H1 (cell line): Measurements from ENCODE around the gene PRXL2B. TPM values are rescaled to one million over a fixed set of nuclear protein-coding genes. Genes with fewer than 3 reads are reported as not detected.

Experiments used
- CTCF ChIA-PET: fragments of 300-600 bp; sonication (Branson Sonifier 250); formaldehyde crosslinking; loops from one replicate; lab custom pipeline; 2021; ENCODE audit not compliant: partially characterized antibody; lab: Charles Lee
- POLR2A ChIA-PET: fragments of 300-600 bp; sonication (Branson Sonifier 250); formaldehyde crosslinking; loops from one replicate; lab custom pipeline; 2021; ENCODE audit warnings: inconsistent platforms; ENCODE audit not compliant: partially characterized antibody; lab: Charles Lee
- DNase-seq, 2 experiments: peaks; one replicate each; pipeline versions ENCODE4 v3.0.0 to v3.0.0-alpha.2; 2010 to 2022; ENCODE audit warnings: low spot score in 2 of 2, low read depth in 1 of 2, mixed read lengths in 1 of 2
- FAIRE-seq: peaks from 2 replicates; lab custom pipeline; 2011; peaks lifted over from hg19 to GRCh38; lab: Jason Lieb, UNC
- H2AFZ ChIP-seq: 2 replicates; pipeline ENCODE4 v1.8.1; 2012; ENCODE audit warnings: low read length, inconsistent platforms
- H2AK5ac ChIP-seq: 2 replicates; pipeline ENCODE4 v1.6.1; 2013; ENCODE audit warnings: low read depth, low read length
- H2BK120ac ChIP-seq: replicated peaks from 2 replicates; pipeline ENCODE3; 2013; ENCODE audit warnings: low read depth, low read length, inconsistent platforms
- H2BK12ac ChIP-seq: 2 replicates; pipeline ENCODE4 v1.6.1; 2013; ENCODE audit warnings: low read depth, low read length
- H2BK15ac ChIP-seq: 2 replicates; pipeline ENCODE4 v1.6.1; 2013; ENCODE audit warnings: low read length
- H2BK20ac ChIP-seq: 2 replicates; pipeline ENCODE4 v1.6.1; 2013; ENCODE audit warnings: low read length
- H2BK5ac ChIP-seq: 2 replicates; pipeline ENCODE4 v1.6.1; 2013; ENCODE audit warnings: low read depth, low read length
- H3K14ac ChIP-seq: 2 replicates; pipeline ENCODE4 v1.6.1; 2013; ENCODE audit warnings: inconsistent platforms; ENCODE audit not compliant: insufficient read length
- H3K18ac ChIP-seq: 2 replicates; pipeline ENCODE4 v1.6.1; 2013; ENCODE audit warnings: low read length; ENCODE audit errors: extremely low read depth
- H3K23ac ChIP-seq: 2 replicates; pipeline ENCODE4 v1.6.1; 2013; ENCODE audit warnings: inconsistent platforms; ENCODE audit not compliant: insufficient read length
- H3K23me2 ChIP-seq: 2 replicates; pipeline ENCODE4 v1.6.1; 2013; ENCODE audit warnings: low read depth, low read length
- H3K27ac ChIP-seq: 2 replicates; pipeline ENCODE4 v1.6.1; 2011; ENCODE audit warnings: low read depth, low read length, inconsistent platforms
- H3K27me3 ChIP-seq, 4 experiments: replicated peaks in 1 of 4; 1 replicate in 1 of 4; 2 replicates in 3 of 4; pipeline versions ENCODE4 v1.6.1 to v1.8.1; 2011 to 2013; ENCODE audit warnings: low read length in 3 of 4, mild to moderate bottlenecking in 3 of 4, inconsistent platforms in 2 of 4, mixed read lengths in 2 of 4, moderate library complexity in 1 of 4; ENCODE audit not compliant: control insufficient read depth in 3 of 4, insufficient read depth in 3 of 4; ENCODE audit errors: extremely low read depth in 1 of 4
- H3K36me3 ChIP-seq, 4 experiments: 2 replicates each; pipeline versions ENCODE4 v1.6.1 to v1.8.1; 2011 to 2013; ENCODE audit warnings: mild to moderate bottlenecking in 4 of 4, low read length in 3 of 4, moderate library complexity in 2 of 4, control low read depth in 1 of 4, inconsistent platforms in 1 of 4; ENCODE audit not compliant: insufficient read depth in 4 of 4, control insufficient read depth in 2 of 4
- H3K4ac ChIP-seq: replicated peaks from 2 replicates; pipeline ENCODE3; 2013; ENCODE audit warnings: low read length, low read depth, mixed read lengths, inconsistent platforms; ENCODE audit not compliant: insufficient read length
- H3K4me1 ChIP-seq, 4 experiments: replicated peaks in 1 of 4; 1 replicate in 1 of 4; 2 replicates in 3 of 4; pipeline versions ENCODE4 v1.6.1 to v1.8.1; 2011 to 2013; ENCODE audit warnings: low read length in 3 of 4, inconsistent platforms in 2 of 4, mixed read lengths in 1 of 4; ENCODE audit not compliant: insufficient read depth in 4 of 4, control insufficient read depth in 3 of 4
- H3K4me2 ChIP-seq, 2 experiments: 2 replicates each; pipeline versions ENCODE4 v1.6.1 to v1.8.1; 2011 to 2013; ENCODE audit warnings: low read depth in 2 of 2, low read length in 2 of 2, control low read depth in 1 of 2, inconsistent platforms in 1 of 2, mild to moderate bottlenecking in 1 of 2; ENCODE audit not compliant: insufficient read depth in 1 of 2
- H3K4me3 ChIP-seq, 4 experiments: fragments of 200-600, 300-600 bp in 1 of 4; sonication (generic), shearing (Covaris generic), sonication (Bioruptor Twin) in 1 of 4; 2 replicates each; pipeline versions ENCODE4 v1.5.1 to v1.8.1; 2011 to 2016; ENCODE audit warnings: low read length in 4 of 4, low read depth in 3 of 4, control low read depth in 2 of 4, inconsistent platforms in 2 of 4, mild to moderate bottlenecking in 2 of 4, mixed read lengths in 1 of 4, moderate library complexity in 1 of 4; ENCODE audit not compliant: insufficient read depth in 2 of 4; ENCODE audit errors: extremely low read depth in 1 of 4
- H3K56ac ChIP-seq: replicated peaks from 2 replicates; pipeline ENCODE3; 2013; ENCODE audit warnings: low read depth, mild to moderate bottlenecking, mixed read lengths, low read length, inconsistent platforms; ENCODE audit not compliant: insufficient read length
- H3K79me1 ChIP-seq: 2 replicates; pipeline ENCODE4 v1.6.1; 2013; ENCODE audit warnings: low read depth, low read length, control low read depth
- H3K79me2 ChIP-seq, 2 experiments: 2 replicates each; pipeline versions ENCODE4 v1.6.1 to v1.8.1; 2012 to 2013; ENCODE audit warnings: low read length in 2 of 2, mild to moderate bottlenecking in 2 of 2, inconsistent platforms in 1 of 2; ENCODE audit not compliant: insufficient read depth in 2 of 2, control insufficient read depth in 1 of 2
- H3K9ac ChIP-seq, 4 experiments: replicated peaks in 1 of 4; 1 replicate in 1 of 4; 2 replicates in 3 of 4; pipeline versions ENCODE4 v1.6.1 to v1.8.1; 2011 to 2013; ENCODE audit warnings: low read depth in 3 of 4, low read length in 3 of 4, control low read depth in 2 of 4, mild to moderate bottlenecking in 2 of 4, moderate library complexity in 2 of 4, inconsistent platforms in 1 of 4; ENCODE audit errors: extremely low read depth in 1 of 4
- H3K9me3 ChIP-seq, 2 experiments: 2 replicates each; pipeline versions ENCODE4 v1.6.1 to v1.8.1; 2012 to 2013; ENCODE audit warnings: mild to moderate bottlenecking in 2 of 2, moderate library complexity in 2 of 2, control low read depth in 1 of 2, inconsistent platforms in 1 of 2, low read depth in 1 of 2, low read length in 1 of 2, mixed read lengths in 1 of 2; ENCODE audit not compliant: insufficient read depth in 2 of 2
- H4K20me1 ChIP-seq, 2 experiments: replicated peaks in 1 of 2; 2 replicates each; pipeline versions ENCODE3 to v1.8.1; 2011 to 2013; ENCODE audit warnings: inconsistent platforms in 2 of 2, low read length in 2 of 2, mild to moderate bottlenecking in 1 of 2; ENCODE audit not compliant: insufficient read depth in 2 of 2, control insufficient read depth in 1 of 2
- H4K5ac ChIP-seq: 2 replicates; pipeline ENCODE4 v1.6.1; 2013; ENCODE audit warnings: low read length, low read depth, mixed read lengths, inconsistent platforms; ENCODE audit not compliant: insufficient read length
- H4K8ac ChIP-seq: 2 replicates; pipeline ENCODE4 v1.8.0; 2013; ENCODE audit warnings: mild to moderate bottlenecking, moderate library complexity, low read length, inconsistent platforms; ENCODE audit not compliant: insufficient read depth; ENCODE audit errors: extremely low read depth
- H4K91ac ChIP-seq: replicated peaks from 2 replicates; pipeline ENCODE3; 2013; ENCODE audit warnings: low read length, mixed read lengths, inconsistent platforms; ENCODE audit not compliant: insufficient read length
- ASH2L ChIP-seq: fragments of 200-600, 300-600 bp; sonication (generic); IDR thresholded peaks from one replicate; pipeline ENCODE4 v1.7.1; 2017; ENCODE audit warnings: low read length
- WGBS, 2 experiments: shearing (Covaris generic) in 1 of 2; methylation state at CpG; one replicate each; pipeline versions ENCODE4 v1.1.6 to v1.1.7; 2013 to 2015; ENCODE audit warnings: low lambda C conversion rate in 2 of 2, mixed read lengths in 2 of 2, inconsistent platforms in 1 of 2, low coverage in 1 of 2, missing lambda C conversion rate in 1 of 2; ENCODE audit not compliant: insufficient replicate concordance in 2 of 2, insufficient coverage in 1 of 2, insufficient read length in 1 of 2; ENCODE audit errors: extremely low coverage in 1 of 2, missing lambda C conversion rate in 1 of 2; 5-methylcytosine and 5-hydroxymethylcytosine counted together
- polyA plus RNA-seq, 7 experiments: library from polyadenylated mRNA; depleted of rRNA in 3 of 7; stranded (reverse) in 5 of 7; unstranded in 2 of 7; fragments of >200 nt in 5 of 7; fragments of 200-250 nt in 2 of 7; gene quantifications; 1 replicate in 5 of 7; 2 replicates in 1 of 7; 4 replicates in 1 of 7; pipeline versions ENCODE4 v1.2.1 to v1.2.3, GENCODE V29; 2011 to 2013; ENCODE audit warnings: missing spikeins in 2 of 7, mixed read lengths in 2 of 7
- total RNA-seq: library from RNA; stranded (reverse); fragmentation: NEBNext Ultra II Directional; extraction: Animal tissue kit (Norgen Biotek cat#: 25700); gene quantifications from 2 replicates; pipeline ENCODE4 v1.2.1, GENCODE V29; 2021

Gene PRXL2B
- total and polyA plus RNA-seq, 2 of the 8 experiments (the other 6 are each of a cell fraction or from before 2014, with no cell fraction given), result 35.3 to 46.0 TPM

- TF ChIP-seq ASH2L, result no peak
- H3K18ac ChIP-seq, result no peak overlapping the region
- H3K9me3 ChIP-seq, result no peaks in the 10 kb centered on the region
- CTCF ChIA-PET, result interaction anchor here (1.1 to 3.0 kb wide), 3 partner anchors 15 to 844 kb away, joined by 3 to 10 read pairs (median 3); no protein-coding TSS in a partner anchor
- no peaks in the 10 kb centered on the region for H3K27me3 ChIP-seq
- DNase-seq (no peak), FAIRE-seq (no peak)
- no peak overlapping the region for H2BK20ac ChIP-seq
- WGBS, 2 experiments, result 88% methylated on average over 10 of the region's 10 CpGs; no CpG with 5 or more reads in 1 of the 2 experiments
- H3K4ac ChIP-seq, result no peak overlapping the region
- H3K56ac ChIP-seq, result no peak overlapping the region
- H2BK120ac ChIP-seq, result no peak overlapping the region
- H3K79me2 ChIP-seq, result no peaks in the 10 kb centered on the region
- no peak overlapping the region for H2AK5ac ChIP-seq
- H2AFZ ChIP-seq, result no peak overlapping the region
- peaks cover 0 to 20% (median 9%) of the 10 kb centered on the region in 4 experiments; a peak in 4 of 7 replicates for H3K4me1 ChIP-seq
- H3K79me1 ChIP-seq, result no peaks in the 10 kb centered on the region
- peaks cover 1% of the 10 kb centered on the region; the same call in 1 of the 2 replicates for H3K23me2 ChIP-seq
- no peak overlapping the region for H3K14ac ChIP-seq
- no peak overlapping the region for H4K91ac ChIP-seq
- H2BK5ac ChIP-seq, result no peak overlapping the region
- no peak overlapping the region for H3K4me2 ChIP-seq
- no peaks in the 10 kb centered on the region for H3K36me3 ChIP-seq
- no peak overlapping the region for H2BK15ac ChIP-seq
- no peak overlapping the region for H3K9ac ChIP-seq
- no peak overlapping the region for H2BK12ac ChIP-seq
- no peak overlapping the region for H4K8ac ChIP-seq
- H4K20me1 ChIP-seq, result no peaks in the 10 kb centered on the region
- no peak overlapping the region for H3K27ac ChIP-seq
- H3K4me3 ChIP-seq, result no peak overlapping the region
- H3K23ac ChIP-seq, result no peak overlapping the region
- POLR2A ChIA-PET, result no interaction called here
- H4K5ac ChIP-seq, result no peak overlapping the region
Observed at GRCh38 chr1:2580691-2581090, 5.9 kb upstream of the PRXL2B start.
